ENCODE data around the gene ATXN10. TPM values are rescaled to one million over a fixed set of nuclear protein-coding genes. Genes with fewer than 3 reads are reported as not detected.

ATXN10 gene
- total and polyA plus RNA-seq, 10 of the 15 experiments (the other 5 are each of a cell fraction or from before 2014, with no cell fraction given): 29.2 to 249 (median 146) TPM

DNA sequence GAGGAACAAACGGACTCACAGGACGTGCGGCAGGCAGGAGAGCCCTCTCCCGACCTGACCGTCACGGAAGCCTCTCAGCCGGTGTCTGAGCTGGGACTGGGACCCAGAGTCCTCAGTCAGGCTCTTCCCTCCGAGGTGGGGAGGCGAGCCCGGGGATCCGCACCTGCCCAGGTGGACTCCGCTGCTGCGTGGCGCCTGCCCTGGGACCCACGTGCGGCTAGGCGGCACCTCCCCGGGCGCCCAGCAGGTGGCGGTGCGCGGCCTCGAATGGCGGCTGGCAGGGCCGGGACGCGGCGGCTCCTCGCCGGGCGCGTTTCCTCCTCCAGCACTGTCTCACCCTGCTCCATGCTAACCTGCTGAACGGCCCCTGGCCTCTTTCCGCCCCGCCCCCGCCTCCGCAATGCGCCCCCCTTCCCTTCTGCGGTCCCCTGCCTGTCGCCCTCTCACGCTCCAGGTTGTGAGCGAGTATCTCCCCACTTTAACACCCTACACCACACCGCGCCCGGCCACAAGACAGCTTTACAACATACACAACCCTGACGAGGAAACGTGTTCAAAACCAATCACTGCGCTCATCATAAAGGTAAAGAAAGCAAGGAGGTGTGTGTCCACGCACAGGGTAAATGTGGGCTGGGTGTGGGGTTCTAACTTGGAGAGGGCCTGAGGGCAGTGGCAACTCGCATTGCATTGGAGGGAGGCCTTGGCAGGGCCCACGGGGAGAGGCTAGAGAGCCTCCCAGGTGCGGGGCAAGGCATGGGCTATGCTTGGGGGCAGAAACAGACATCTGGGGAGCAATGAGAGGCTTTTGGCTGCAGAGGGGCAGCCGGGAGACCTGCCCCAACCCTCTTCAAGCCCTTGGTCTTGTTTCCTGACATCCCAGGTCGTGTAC, 25.9 kb upstream of the ATXN10 start (continued):
- TF ChIP-seq BCL11A (IDR thresholded peaks at IDR 0.05; ENCODE audit: low read depth, low read length) (no peak), MYB (IDR thresholded peaks at IDR 0.05; ENCODE audit: borderline replicate concordance, low read depth, low read length) (peak; percentile 35; the same call in 1 of the 2 replicates), PML (IDR thresholded peaks at IDR 0.05; ENCODE audit: low read length) (no peak), YY1 (IDR thresholded peaks at IDR 0.05; ENCODE audit: low read depth, low read length) (peak; percentile 87), NBN (IDR thresholded peaks at IDR 0.05) (no peak), SMAD5 (IDR thresholded peaks at IDR 0.05; ENCODE audit: low read depth) (no peak), SMARCA5 (IDR thresholded peaks at IDR 0.05) (peak; percentile 61; the same call in 1 of the 2 replicates), BRCA1 (IDR thresholded peaks at IDR 0.05; ENCODE audit: low read depth, low read length) (no peak), EED (IDR thresholded peaks at IDR 0.05; ENCODE audit: low read depth) (no peak), TCF3 (IDR thresholded peaks at IDR 0.05; ENCODE audit: borderline replicate concordance, insufficient read depth, low read depth, low read length) (peak; percentile 50; the same call in 1 of the 2 replicates), FOS (IDR thresholded peaks at IDR 0.05; ENCODE audit: borderline replicate concordance, extremely low read depth, insufficient read length) (no peak), IKZF1 (conservative IDR thresholded peaks at IDR 0.05) (0 out of 2 replicates have a peak, but pooled peaks have one; percentile 23), RAD21 (IDR thresholded peaks at IDR 0.05; ENCODE audit: insufficient read depth, low read depth, low read length) (peak; percentile 96), MYC (IDR thresholded peaks at IDR 0.05; ENCODE audit: insufficient read depth, insufficient read length, insufficient replicate concordance, low read length, severe bottlenecking) (peak; percentile 53), FOXM1 (IDR thresholded peaks at IDR 0.05; ENCODE audit: low read depth, low read length) (no peak), KLF5 (IDR thresholded peaks at IDR 0.05; ENCODE audit: partially characterized antibody) (no peak), SP1 (IDR thresholded peaks at IDR 0.05; ENCODE audit: low read depth, low read length) (peak; percentile 24), POU2F2 (IDR thresholded peaks at IDR 0.05; ENCODE audit: borderline replicate concordance, low read depth, low read length) (0 out of 3 replicates have a peak, but pooled peaks have one; percentile 26)
- TF ChIP-seq, protein P1, sequence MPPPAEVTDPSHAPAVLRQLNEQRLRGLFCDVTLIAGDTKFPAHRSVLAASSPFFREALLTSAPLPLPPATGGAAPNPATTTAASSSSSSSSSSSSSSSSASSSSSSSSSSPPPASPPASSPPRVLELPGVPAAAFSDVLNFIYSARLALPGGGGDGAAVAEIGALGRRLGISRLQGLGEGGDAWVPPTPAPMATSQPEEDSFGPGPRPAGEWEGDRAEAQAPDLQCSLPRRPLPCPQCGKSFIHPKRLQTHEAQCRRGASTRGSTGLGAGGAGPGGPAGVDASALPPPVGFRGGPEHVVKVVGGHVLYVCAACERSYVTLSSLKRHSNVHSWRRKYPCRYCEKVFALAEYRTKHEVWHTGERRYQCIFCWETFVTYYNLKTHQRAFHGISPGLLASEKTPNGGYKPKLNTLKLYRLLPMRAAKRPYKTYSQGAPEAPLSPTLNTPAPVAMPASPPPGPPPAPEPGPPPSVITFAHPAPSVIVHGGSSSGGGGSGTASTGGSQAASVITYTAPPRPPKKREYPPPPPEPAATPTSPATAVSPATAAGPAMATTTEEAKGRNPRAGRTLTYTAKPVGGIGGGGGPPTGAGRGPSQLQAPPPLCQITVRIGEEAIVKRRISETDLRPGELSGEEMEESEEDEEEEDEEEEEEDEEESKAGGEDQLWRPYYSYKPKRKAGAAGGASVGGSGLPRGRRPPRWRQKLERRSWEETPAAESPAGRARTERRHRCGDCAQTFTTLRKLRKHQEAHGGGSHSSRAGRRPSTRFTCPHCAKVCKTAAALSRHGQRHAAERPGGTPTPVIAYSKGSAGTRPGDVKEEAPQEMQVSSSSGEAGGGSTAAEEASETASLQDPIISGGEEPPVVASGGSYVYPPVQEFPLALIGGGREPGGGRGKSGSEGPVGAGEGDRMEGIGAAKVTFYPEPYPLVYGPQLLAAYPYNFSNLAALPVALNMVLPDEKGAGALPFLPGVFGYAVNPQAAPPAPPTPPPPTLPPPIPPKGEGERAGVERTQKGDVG (CRISPR knock-in tag; IDR thresholded peaks at IDR 0.05): no peak
- TF ChIP-seq, protein P2, sequence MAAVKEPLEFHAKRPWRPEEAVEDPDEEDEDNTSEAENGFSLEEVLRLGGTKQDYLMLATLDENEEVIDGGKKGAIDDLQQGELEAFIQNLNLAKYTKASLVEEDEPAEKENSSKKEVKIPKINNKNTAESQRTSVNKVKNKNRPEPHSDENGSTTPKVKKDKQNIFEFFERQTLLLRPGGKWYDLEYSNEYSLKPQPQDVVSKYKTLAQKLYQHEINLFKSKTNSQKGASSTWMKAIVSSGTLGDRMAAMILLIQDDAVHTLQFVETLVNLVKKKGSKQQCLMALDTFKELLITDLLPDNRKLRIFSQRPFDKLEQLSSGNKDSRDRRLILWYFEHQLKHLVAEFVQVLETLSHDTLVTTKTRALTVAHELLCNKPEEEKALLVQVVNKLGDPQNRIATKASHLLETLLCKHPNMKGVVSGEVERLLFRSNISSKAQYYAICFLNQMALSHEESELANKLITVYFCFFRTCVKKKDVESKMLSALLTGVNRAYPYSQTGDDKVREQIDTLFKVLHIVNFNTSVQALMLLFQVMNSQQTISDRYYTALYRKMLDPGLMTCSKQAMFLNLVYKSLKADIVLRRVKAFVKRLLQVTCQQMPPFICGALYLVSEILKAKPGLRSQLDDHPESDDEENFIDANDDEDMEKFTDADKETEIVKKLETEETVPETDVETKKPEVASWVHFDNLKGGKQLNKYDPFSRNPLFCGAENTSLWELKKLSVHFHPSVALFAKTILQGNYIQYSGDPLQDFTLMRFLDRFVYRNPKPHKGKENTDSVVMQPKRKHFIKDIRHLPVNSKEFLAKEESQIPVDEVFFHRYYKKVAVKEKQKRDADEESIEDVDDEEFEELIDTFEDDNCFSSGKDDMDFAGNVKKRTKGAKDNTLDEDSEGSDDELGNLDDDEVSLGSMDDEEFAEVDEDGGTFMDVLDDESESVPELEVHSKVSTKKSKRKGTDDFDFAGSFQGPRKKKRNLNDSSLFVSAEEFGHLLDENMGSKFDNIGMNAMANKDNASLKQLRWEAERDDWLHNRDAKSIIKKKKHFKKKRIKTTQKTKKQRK (IDR thresholded peaks at IDR 0.05; ENCODE audit: low read depth, low read length): no peak
- TF ChIP-seq, protein P3, sequence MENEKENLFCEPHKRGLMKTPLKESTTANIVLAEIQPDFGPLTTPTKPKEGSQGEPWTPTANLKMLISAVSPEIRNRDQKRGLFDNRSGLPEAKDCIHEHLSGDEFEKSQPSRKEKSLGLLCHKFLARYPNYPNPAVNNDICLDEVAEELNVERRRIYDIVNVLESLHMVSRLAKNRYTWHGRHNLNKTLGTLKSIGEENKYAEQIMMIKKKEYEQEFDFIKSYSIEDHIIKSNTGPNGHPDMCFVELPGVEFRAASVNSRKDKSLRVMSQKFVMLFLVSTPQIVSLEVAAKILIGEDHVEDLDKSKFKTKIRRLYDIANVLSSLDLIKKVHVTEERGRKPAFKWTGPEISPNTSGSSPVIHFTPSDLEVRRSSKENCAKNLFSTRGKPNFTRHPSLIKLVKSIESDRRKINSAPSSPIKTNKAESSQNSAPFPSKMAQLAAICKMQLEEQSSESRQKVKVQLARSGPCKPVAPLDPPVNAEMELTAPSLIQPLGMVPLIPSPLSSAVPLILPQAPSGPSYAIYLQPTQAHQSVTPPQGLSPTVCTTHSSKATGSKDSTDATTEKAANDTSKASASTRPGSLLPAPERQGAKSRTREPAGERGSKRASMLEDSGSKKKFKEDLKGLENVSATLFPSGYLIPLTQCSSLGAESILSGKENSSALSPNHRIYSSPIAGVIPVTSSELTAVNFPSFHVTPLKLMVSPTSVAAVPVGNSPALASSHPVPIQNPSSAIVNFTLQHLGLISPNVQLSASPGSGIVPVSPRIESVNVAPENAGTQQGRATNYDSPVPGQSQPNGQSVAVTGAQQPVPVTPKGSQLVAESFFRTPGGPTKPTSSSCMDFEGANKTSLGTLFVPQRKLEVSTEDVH (IDR thresholded peaks at IDR 0.05; ENCODE audit: low read depth, partially characterized antibody): no peak

Measured in GM12878 (cell line).